ENCODE results near the gene ZFAND4.

DNA sequence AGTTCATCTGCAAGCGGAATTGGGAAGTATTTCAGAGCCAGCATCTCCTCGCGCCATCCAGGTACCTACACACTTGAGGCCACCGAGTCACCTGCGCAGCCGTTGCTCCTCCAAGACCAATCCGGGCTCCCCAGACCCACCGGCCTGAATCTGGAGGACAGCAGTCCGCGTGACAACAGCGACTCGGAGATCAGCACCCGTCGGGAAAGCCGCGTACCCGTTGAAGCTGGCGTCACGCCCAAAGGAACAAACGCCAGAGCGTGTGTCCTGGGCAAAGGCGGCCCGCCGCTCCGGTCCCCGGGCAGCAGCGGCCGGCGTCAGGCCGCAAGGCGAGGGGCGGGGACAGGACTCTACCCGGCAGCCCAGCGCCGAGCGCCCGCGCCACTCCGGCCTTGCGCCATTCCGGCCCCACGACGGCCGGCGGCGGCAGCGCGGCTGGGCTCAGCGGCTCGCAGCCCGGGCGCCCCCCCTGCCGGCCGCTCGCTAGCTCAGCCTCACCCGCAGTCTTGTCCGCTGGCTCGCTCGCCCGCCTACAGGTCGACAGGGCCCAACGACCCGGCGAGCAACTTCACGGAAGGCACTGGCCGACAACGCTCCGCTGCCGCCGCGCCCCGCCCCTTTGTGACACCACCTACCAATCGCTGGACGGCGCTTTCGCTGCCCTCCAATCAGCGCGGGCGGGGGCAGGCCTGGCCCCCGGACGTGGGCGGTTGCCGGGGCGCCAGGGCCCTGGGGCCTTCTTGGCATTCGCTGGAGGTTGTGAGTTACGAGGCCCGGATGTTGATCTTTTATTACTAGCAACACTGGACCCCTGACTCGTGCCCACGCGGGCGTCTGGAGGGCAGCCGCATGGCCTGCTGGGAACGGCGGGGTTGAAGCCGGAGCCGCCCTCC lies at the start of gene ZFAND4:
- TF ChIP-seq, protein P1, sequence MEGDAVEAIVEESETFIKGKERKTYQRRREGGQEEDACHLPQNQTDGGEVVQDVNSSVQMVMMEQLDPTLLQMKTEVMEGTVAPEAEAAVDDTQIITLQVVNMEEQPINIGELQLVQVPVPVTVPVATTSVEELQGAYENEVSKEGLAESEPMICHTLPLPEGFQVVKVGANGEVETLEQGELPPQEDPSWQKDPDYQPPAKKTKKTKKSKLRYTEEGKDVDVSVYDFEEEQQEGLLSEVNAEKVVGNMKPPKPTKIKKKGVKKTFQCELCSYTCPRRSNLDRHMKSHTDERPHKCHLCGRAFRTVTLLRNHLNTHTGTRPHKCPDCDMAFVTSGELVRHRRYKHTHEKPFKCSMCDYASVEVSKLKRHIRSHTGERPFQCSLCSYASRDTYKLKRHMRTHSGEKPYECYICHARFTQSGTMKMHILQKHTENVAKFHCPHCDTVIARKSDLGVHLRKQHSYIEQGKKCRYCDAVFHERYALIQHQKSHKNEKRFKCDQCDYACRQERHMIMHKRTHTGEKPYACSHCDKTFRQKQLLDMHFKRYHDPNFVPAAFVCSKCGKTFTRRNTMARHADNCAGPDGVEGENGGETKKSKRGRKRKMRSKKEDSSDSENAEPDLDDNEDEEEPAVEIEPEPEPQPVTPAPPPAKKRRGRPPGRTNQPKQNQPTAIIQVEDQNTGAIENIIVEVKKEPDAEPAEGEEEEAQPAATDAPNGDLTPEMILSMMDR (tag by site-specific recombination; IDR thresholded peaks at IDR 0.05): peak; percentile 81
- TF ChIP-seq FEZF1 (tag by site-specific recombination; IDR thresholded peaks at IDR 0.05) (peak; percentile 61), ZNF175 (tag by site-specific recombination; IDR thresholded peaks at IDR 0.05) (no peak), ZNF302 (tag by site-specific recombination; IDR thresholded peaks at IDR 0.05; ENCODE audit: low read depth) (no peak), ZNF133 (tag by site-specific recombination; IDR thresholded peaks at IDR 0.05) (no peak), SP2 (tag by site-specific recombination; IDR thresholded peaks at IDR 0.05) (peak; percentile 99), ZNF701 (tag by site-specific recombination; IDR thresholded peaks at IDR 0.05) (no peak), ZNF366 (tag by site-specific recombination; conservative IDR thresholded peaks at IDR 0.05) (no peak), YY1 (tag by site-specific recombination; IDR thresholded peaks at IDR 0.05) (0 out of 2 replicates have a peak, but pooled peaks have one; percentile 12), ZNF626 (tag by site-specific recombination; IDR thresholded peaks at IDR 0.05) (peak; percentile 37; the same call in 1 of the 2 replicates), KLF1 (tag by site-specific recombination; IDR thresholded peaks at IDR 0.05) (no peak)
- TF ChIP-seq, protein P2, sequence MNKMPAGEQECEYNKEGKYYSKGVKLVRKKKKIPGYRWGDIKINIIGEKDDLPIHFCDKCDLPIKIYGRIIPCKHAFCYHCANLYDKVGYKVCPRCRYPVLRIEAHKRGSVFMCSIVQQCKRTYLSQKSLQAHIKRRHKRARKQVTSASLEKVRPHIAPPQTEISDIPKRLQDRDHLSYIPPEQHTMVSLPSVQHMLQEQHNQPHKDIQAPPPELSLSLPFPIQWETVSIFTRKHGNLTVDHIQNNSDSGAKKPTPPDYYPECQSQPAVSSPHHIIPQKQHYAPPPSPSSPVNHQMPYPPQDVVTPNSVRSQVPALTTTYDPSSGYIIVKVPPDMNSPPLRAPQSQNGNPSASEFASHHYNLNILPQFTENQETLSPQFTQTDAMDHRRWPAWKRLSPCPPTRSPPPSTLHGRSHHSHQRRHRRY (tag by site-specific recombination; IDR thresholded peaks at IDR 0.05): no peak
- TF ChIP-seq, protein P3, sequence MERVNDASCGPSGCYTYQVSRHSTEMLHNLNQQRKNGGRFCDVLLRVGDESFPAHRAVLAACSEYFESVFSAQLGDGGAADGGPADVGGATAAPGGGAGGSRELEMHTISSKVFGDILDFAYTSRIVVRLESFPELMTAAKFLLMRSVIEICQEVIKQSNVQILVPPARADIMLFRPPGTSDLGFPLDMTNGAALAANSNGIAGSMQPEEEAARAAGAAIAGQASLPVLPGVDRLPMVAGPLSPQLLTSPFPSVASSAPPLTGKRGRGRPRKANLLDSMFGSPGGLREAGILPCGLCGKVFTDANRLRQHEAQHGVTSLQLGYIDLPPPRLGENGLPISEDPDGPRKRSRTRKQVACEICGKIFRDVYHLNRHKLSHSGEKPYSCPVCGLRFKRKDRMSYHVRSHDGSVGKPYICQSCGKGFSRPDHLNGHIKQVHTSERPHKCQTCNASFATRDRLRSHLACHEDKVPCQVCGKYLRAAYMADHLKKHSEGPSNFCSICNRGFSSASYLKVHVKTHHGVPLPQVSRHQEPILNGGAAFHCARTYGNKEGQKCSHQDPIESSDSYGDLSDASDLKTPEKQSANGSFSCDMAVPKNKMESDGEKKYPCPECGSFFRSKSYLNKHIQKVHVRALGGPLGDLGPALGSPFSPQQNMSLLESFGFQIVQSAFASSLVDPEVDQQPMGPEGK (tag by site-specific recombination; IDR thresholded peaks at IDR 0.05): peak; percentile 97

All from HEK293 (cell line).